Mesothelial cell of epicardium (in vitro differentiated cells): ENCODE measurements around the gene ALKBH7. TPM values are rescaled to one million over a fixed set of nuclear protein-coding genes. Genes with fewer than 3 reads are reported as not detected.

Experiments used
- DNase-seq, 2 experiments: peaks; one replicate each; pipeline ENCODE4 v3.0.0; 2021; ENCODE audit warnings: low spot score in 2 of 2; ENCODE audit not compliant: unreplicated experiment in 2 of 2
- H3K27ac Mint-ChIP-seq: 2 replicates; pipeline ENCODE4 v1.8.0; 2021; ENCODE audit warnings: mixed read lengths
- H3K27me3 Mint-ChIP-seq: 2 replicates; pipeline ENCODE4 v1.8.0; 2021; ENCODE audit warnings: low read depth, mixed read lengths
- H3K36me3 Mint-ChIP-seq: 2 replicates; pipeline ENCODE4 v1.8.0; 2021; ENCODE audit warnings: mixed read lengths
- H3K4me1 Mint-ChIP-seq: 2 replicates; pipeline ENCODE4 v1.8.0; 2021; ENCODE audit warnings: mixed read lengths
- H3K4me3 Mint-ChIP-seq: 2 replicates; pipeline ENCODE4 v1.8.0; 2021; ENCODE audit warnings: mild to moderate bottlenecking, moderate library complexity, mixed read lengths
- H3K9me3 Mint-ChIP-seq: 2 replicates; pipeline ENCODE4 v1.8.0; 2021; ENCODE audit warnings: mixed read lengths
- CTCF ChIP-seq: fragments of 200-600 bp; sonication (generic); IDR thresholded peaks from one replicate; pipeline ENCODE4 v1.5.0; 2021; ENCODE audit warnings: antibody characterized with exemption; ENCODE audit not compliant: unreplicated experiment
- total RNA-seq: library from RNA; stranded (reverse); gene quantifications from 3 replicates; pipeline ENCODE4 v1.2.1, GENCODE V29; 2021

ALKBH7 gene
- total RNA-seq, 1 donor from 2014 or later = 83.7 TPM

GRCh38 chr19:6387372-6387771 is 14.8 kb downstream of the ALKBH7 start:
- Mint-ChIP-seq H3K27me3 (no peaks in the 10 kb centered on the region), H3K4me1 (peaks cover 10% of the 10 kb centered on the region), H3K27ac (no peak overlapping the region), H3K36me3 (peaks cover 33% of the 10 kb centered on the region), H3K4me3 (no peak overlapping the region), H3K9me3 (no peaks in the 10 kb centered on the region)
- TF ChIP-seq CTCF = no peak
- DNase-seq = no peak

GRCh38 chr19:6392221-6393073 is 19.9 kb downstream of the ALKBH7 start:
- no peak for DNase-seq
- H3K27me3 Mint-ChIP-seq = no peaks in the 10 kb centered on the region
- peak overlapping the region; percentile 96 for H3K4me3 Mint-ChIP-seq
- no peaks in the 10 kb centered on the region for H3K9me3 Mint-ChIP-seq
- TF ChIP-seq CTCF = no peak
- H3K27ac Mint-ChIP-seq = peak overlapping the region; percentile 99
- peaks cover 10% of the 10 kb centered on the region for H3K36me3 Mint-ChIP-seq
- H3K4me1 Mint-ChIP-seq = peaks cover 24% of the 10 kb centered on the region

DNA sequence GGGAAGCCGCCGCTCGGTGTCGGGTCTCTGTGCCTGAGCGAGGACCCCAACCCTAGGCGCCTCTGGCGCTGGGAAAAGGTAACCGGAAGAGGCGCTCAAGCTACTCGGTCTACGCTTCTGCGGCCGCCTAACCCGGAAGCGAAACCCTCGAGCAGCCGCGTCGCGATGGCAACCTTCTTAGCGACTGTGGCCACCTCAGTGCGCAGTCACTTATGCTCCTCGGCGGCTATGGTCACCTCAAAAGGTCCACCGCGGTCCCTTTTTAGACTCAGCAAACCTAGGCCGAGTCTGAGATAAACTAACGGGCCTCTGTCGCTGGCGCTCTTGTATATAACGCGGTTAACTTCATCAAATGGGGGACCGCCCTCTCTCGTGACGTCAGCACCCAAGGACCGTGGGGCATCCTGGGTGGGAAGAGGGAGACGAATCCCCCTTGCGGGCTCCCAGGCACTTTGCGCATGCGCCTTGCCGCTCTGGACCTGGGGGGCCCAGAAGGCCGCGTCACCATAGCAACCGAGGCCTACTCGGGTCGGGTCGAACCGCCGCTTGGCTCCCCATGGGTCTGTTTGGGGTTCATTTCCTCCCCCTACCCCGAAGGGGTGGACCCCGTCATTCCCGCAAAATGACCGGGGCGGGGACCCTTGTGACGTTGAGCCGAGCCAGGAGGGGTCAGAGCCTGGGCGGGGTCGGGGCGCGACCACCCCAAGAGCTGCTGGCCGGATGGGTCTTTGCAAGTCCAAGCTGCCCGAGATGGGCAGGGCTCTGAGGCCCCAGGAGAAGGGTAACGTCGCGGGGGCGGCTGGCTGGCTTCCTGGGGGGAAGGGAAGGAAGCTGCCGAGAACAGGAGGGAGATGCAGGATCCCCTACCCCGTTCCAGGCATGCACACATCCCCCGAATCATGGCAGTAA is 20.7 kb downstream of the ALKBH7 start, which contains the start of gene GTF2F1:
Gene GTF2F1 (minus strand): TSS at position 91 of the 909 bp plus-strand sequence. CDS start 169 bp downstream, outside the sequence.
- peak within 1 kb of the TSS; percentile 99 for H3K27ac Mint-ChIP-seq
- peaks cover 24% of the 10 kb centered on the region for H3K4me1 Mint-ChIP-seq
- H3K9me3 Mint-ChIP-seq = no peaks in the 10 kb centered on the region
- peak; percentile 94 to 97 for DNase-seq
- H3K4me3 Mint-ChIP-seq = peak within 1 kb of the TSS; percentile 96
- H3K36me3 Mint-ChIP-seq = peaks cover 6% of the 10 kb centered on the region
- no peak for TF ChIP-seq CTCF
- H3K27me3 Mint-ChIP-seq = no peaks in the 10 kb centered on the region

DNA sequence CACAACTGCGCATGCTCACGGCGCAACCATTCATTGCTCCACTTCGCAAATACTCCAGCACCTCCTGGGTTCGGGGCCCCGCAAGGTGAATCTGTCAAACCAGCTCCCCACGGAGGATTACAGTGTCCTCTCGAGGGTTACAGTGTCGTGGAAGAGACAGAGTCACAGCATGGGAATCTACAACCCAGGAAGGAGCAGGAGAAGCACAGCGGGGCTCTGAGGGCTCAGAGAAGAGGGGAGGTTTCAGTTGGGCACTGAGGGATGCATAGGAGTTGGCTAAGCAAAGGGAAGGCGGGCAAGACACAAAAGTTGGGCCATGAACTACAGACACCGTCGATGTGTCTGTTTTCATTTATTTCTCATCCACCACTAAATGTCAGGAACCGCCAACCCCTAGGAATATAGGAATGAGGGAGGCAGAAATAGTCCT is 21.4 kb downstream of the ALKBH7 start:
- H3K27ac Mint-ChIP-seq = peak overlapping the region; percentile 99
- peak overlapping the region; percentile 96 for H3K4me3 Mint-ChIP-seq
- H3K4me1 Mint-ChIP-seq = peaks cover 24% of the 10 kb centered on the region
- peaks cover 4% of the 10 kb centered on the region for H3K36me3 Mint-ChIP-seq
- TF ChIP-seq CTCF = no peak
- no peaks in the 10 kb centered on the region for H3K27me3 Mint-ChIP-seq
- no peak for DNase-seq
- H3K9me3 Mint-ChIP-seq = no peaks in the 10 kb centered on the region

GRCh38 chr19:6394831-6395230 is 22.2 kb downstream of the ALKBH7 start:
- TF ChIP-seq CTCF = no peak
- Mint-ChIP-seq H3K9me3 (no peaks in the 10 kb centered on the region), H3K27me3 (no peaks in the 10 kb centered on the region), H3K27ac (peak overlapping the region; percentile 63), H3K4me3 (peak overlapping the region; percentile 96), H3K4me1 (peaks cover 24% of the 10 kb centered on the region), H3K36me3 (peaks cover 4% of the 10 kb centered on the region)
- no peak for DNase-seq
